Breast epithelium (tissue), 4 donors: ENCODE results near the gene DTX3L. TPM values are rescaled to one million over a fixed set of nuclear protein-coding genes. Genes with fewer than 3 reads are reported as not detected.

Experiments used
- DNase-seq, 2 donors: peaks; one replicate each; pipeline ENCODE4 v3.0.0-alpha.2; 2019; ENCODE audit warnings: low spot score in 2 of 2
- H3K27ac ChIP-seq, 2 donors: fragments of 200-600 bp; sonication (generic) in 1 of 2; one replicate each; pipeline ENCODE4 v1.5.1; 2016 to 2019; ENCODE audit warnings: mild to moderate bottlenecking in 1 of 2
- H3K27me3 ChIP-seq, 2 donors: fragments of 200-600 bp; sonication (generic) in 1 of 2; one replicate each; pipeline versions ENCODE4 v1.5.1 to v1.6.0; 2017 to 2019; ENCODE audit warnings: control low read depth in 1 of 2, mild to moderate bottlenecking in 1 of 2
- H3K36me3 ChIP-seq: fragments of 200-600 bp; one replicate; pipeline ENCODE4 v1.5.1; 2019
- H3K4me1 ChIP-seq, 2 donors: fragments of 200-600 bp; sonication (generic); one replicate each; pipeline ENCODE4 v1.5.1; 2016 to 2019; ENCODE audit warnings: control low read depth in 1 of 2
- H3K4me3 ChIP-seq, 3 donors: fragments of 200-600 bp; sonication (generic); 1 replicate in 2 of 3; 2 replicates in 1 of 3; pipeline ENCODE4 v1.5.1; 2016 to 2019; ENCODE audit warnings: mild to moderate bottlenecking in 3 of 3, moderate library complexity in 2 of 3
- H3K9me3 ChIP-seq, 2 donors: fragments of 200-600 bp; sonication (generic) in 1 of 2; one replicate each; pipeline ENCODE4 v1.5.1; 2016 to 2019; ENCODE audit warnings: control low read depth in 1 of 2
- POLR2A ChIP-seq: fragments of 450-650 bp; IDR thresholded peaks from one replicate; pipeline ENCODE4 v1.6.1; 2016; ENCODE audit warnings: antibody characterized with exemption, mild to moderate bottlenecking, moderate library complexity
- POLR2AphosphoS5 ChIP-seq, 3 donors: sonication (generic); formaldehyde crosslinking; IDR thresholded peaks; one replicate each; pipeline ENCODE4 v1.6.1; 2017; ENCODE audit warnings: antibody characterized with exemption in 3 of 3
- intact Hi-C: fragments of 100-400 bp; cut with DNase I; formaldehyde crosslinking; loops from one replicate; pipeline ENCODE4 v1.15.1; 2023; ENCODE audit warnings: low total_unique reads
- total RNA-seq, 3 donors: library from RNA; depleted of rRNA; stranded (reverse); fragments of >200 nt; gene quantifications; one replicate each; pipeline ENCODE4 v1.1.0, GENCODE V29; 2016
- TF ChIP-seq, protein P1 (sequence below), 3 donors: fragments of 450-650 bp; IDR thresholded peaks; one replicate each; pipeline ENCODE4 v1.5.1; 2016 to 2017; ENCODE audit warnings: antibody characterized with exemption in 3 of 3, mild to moderate bottlenecking in 3 of 3, moderate library complexity in 3 of 3

DTX3L gene
- total RNA-seq, 3 donors from 2014 or later: 19.0 to 30.1 (median 29.2) TPM

DNA sequence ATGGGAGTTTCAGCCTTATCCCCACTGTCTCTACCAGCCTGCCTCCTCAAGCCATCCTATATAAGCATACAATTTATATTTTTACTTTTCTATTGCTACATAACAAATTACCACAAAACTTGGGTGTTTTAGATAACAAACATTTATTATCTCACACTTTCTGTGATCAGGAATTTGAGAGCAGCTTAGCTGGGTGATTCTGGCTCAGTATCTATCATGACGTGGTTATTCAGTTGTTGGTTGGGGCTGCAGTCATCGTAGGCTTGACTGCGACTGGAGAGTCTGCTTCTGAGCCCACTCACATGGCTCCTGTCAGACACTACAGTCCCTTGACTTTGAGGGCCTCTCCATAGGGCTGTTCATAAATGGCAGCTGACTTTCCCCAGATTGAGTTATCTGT, 34.0 kb downstream of the DTX3L start:
- intact Hi-C loops: no loop called here
- Histone ChIP-seq H3K9me3 (no peaks in the 10 kb centered on the region), H3K4me1 (no peaks in the 10 kb centered on the region), H3K4me3 (no peak overlapping the region), H3K27ac (no peak overlapping the region), H3K27me3 (no peaks in the 10 kb centered on the region), H3K36me3 (no peaks in the 10 kb centered on the region)
- TF ChIP-seq, protein P1, sequence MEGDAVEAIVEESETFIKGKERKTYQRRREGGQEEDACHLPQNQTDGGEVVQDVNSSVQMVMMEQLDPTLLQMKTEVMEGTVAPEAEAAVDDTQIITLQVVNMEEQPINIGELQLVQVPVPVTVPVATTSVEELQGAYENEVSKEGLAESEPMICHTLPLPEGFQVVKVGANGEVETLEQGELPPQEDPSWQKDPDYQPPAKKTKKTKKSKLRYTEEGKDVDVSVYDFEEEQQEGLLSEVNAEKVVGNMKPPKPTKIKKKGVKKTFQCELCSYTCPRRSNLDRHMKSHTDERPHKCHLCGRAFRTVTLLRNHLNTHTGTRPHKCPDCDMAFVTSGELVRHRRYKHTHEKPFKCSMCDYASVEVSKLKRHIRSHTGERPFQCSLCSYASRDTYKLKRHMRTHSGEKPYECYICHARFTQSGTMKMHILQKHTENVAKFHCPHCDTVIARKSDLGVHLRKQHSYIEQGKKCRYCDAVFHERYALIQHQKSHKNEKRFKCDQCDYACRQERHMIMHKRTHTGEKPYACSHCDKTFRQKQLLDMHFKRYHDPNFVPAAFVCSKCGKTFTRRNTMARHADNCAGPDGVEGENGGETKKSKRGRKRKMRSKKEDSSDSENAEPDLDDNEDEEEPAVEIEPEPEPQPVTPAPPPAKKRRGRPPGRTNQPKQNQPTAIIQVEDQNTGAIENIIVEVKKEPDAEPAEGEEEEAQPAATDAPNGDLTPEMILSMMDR (IDR thresholded peaks at IDR 0.05): no peak
- TF ChIP-seq POLR2A (no peak), POLR2AphosphoS5 (IDR thresholded peaks at IDR 0.05) (no peak)
- DNase-seq: no peak

GRCh38 chr3:122598556-122598955, 34.4 kb downstream of the DTX3L start:
- TF ChIP-seq POLR2A (no peak), POLR2AphosphoS5 (IDR thresholded peaks at IDR 0.05) (no peak)
- TF ChIP-seq, protein P1 (IDR thresholded peaks at IDR 0.05): no peak
- Histone ChIP-seq H3K27ac (no peak overlapping the region), H3K27me3 (no peaks in the 10 kb centered on the region), H3K9me3 (no peaks in the 10 kb centered on the region), H3K4me1 (no peaks in the 10 kb centered on the region), H3K4me3 (no peak overlapping the region), H3K36me3 (no peaks in the 10 kb centered on the region)
- DNase-seq: no peak
- intact Hi-C loops: no loop called here

DNA sequence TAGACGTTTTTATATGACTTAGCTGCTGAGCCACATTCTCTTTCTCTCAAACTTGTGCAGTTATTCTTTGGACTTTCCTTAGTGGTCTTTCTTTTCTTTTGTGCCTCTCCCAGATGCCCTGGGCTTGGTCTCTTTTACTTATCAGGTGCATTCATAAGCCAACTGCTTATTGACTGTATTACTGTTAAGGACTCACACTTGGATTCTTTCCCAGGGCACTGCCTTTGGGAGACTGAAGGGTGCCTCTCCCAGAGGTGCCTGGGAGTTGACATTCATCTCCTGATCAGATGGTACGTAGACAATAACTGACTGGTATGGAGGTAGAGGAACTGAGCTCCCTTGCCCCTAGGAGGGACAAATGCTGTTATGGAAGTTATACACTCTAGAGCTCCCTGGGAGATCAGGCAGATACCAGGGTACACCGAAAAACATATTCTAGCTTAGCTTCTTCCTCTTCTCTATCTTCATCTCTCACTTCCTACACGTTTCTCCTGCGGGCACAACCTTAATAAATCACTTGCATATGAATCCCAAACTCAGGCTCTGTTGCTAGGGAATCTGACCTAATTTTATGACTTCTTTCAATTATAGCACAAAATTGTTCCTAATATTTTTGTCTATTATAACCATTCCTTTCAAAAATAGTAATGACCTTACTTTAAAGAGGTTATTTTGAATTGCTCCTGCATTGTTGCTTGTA, 38.0 kb downstream of the DTX3L start:
- Histone ChIP-seq H3K27ac (no peak overlapping the region), H3K36me3 (no peaks in the 10 kb centered on the region), H3K4me3 (no peak overlapping the region), H3K27me3 (no peaks in the 10 kb centered on the region), H3K9me3 (no peaks in the 10 kb centered on the region), H3K4me1 (no peaks in the 10 kb centered on the region)
- intact Hi-C loops: loop anchor here (1.0 kb wide), 1 partner anchor 11 kb away; no protein-coding TSS in a partner anchor
- TF ChIP-seq POLR2AphosphoS5 (IDR thresholded peaks at IDR 0.05) (no peak), POLR2A (no peak)
- TF ChIP-seq, protein P1 (IDR thresholded peaks at IDR 0.05): no peak
- DNase-seq: no peak

- H3K9me3 ChIP-seq: no peaks in the 10 kb centered on the region
- no peaks in the 10 kb centered on the region for H3K4me1 ChIP-seq
- no peak overlapping the region for H3K27ac ChIP-seq
- no peak overlapping the region for H3K4me3 ChIP-seq
- no peaks in the 10 kb centered on the region for H3K27me3 ChIP-seq
- DNase-seq: no peak
- intact Hi-C loops: no loop called here
- no peaks in the 10 kb centered on the region for H3K36me3 ChIP-seq
- TF ChIP-seq POLR2AphosphoS5 (IDR thresholded peaks at IDR 0.05) (no peak), POLR2A (no peak)
- TF ChIP-seq, protein P1 (IDR thresholded peaks at IDR 0.05): no peak
These were observed 38.9 kb downstream of the DTX3L start for GRCh38 chr3:122603056-122603455.

DNA sequence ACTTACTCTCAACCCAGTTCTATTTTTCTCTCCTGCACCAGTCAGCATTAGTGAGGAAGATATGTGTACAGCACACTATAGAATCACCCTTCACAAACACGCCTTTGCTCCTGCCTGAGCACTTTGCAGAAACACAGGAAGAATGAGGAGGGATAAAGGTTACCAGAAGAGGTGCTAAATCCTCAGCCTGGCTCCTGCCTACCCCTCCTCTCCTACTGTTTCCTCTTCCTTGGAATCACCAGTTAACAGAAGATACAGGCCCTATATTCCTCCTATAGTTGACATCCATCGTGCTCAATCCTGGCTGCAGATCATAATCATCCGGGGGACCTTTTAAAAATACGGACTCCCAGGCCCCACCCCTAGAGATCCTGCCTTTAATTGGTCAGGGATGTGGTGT, 42.2 kb downstream of the DTX3L start:
- H3K36me3 ChIP-seq: no peaks in the 10 kb centered on the region
- TF ChIP-seq POLR2A (no peak), POLR2AphosphoS5 (IDR thresholded peaks at IDR 0.05) (no peak)
- TF ChIP-seq, protein P1 (IDR thresholded peaks at IDR 0.05): no peak
- no peaks in the 10 kb centered on the region for H3K4me1 ChIP-seq
- no peak overlapping the region for H3K4me3 ChIP-seq
- H3K9me3 ChIP-seq: no peaks in the 10 kb centered on the region
- H3K27me3 ChIP-seq: no peaks in the 10 kb centered on the region
- intact Hi-C loops: no loop called here
- no peak for DNase-seq
- H3K27ac ChIP-seq: no peak overlapping the region
